NCI-H345 (cell line): ENCODE measurements around the gene PRKN.
"Not testable (repeated sequence)": the region's sequence is repeated elsewhere in the genome, so short reads cannot be mapped to it uniquely, and the experiment has no call there.

Experiments
- DNase-seq: peaks from one replicate; lab custom pipeline; 2025; lab: John Stamatoyannopoulos, UW

The PRKN gene

DNA sequence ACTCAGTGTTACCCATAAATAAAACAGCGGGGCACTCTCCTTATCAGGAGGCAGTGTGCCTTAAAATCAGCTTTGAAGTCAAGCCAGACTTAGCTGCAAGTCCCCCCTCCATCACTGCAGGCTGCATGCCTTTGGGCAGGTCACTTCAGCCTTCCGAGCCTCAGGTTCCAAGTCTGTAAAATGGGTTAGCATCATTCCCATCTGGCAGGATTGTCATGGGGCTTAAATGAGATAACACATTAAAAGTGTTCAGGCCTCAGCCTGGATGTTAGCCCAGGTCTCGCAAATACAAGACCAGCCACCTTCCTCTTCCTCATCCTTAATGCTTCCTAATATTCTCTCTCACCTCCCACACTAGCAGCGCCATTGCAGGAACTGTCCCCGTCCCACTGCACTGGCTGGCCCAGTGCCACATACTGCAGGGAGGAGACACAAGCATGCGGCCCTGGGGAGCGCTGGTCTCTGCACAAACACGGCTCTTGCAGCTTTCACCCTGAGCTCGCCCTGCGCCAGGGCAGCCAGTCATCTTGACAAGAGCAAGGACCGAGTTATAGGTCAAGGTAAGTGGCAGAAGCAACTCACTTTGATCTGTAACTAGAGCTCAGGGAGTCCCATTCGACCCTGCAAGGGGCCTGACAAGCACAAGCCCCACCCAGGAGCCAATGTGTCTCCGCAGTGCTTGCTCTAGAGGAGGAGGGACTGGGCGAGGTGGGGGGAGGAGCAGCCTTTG, 889.1 kb downstream of the PRKN start:
- DNase-seq = no peak

DNA sequence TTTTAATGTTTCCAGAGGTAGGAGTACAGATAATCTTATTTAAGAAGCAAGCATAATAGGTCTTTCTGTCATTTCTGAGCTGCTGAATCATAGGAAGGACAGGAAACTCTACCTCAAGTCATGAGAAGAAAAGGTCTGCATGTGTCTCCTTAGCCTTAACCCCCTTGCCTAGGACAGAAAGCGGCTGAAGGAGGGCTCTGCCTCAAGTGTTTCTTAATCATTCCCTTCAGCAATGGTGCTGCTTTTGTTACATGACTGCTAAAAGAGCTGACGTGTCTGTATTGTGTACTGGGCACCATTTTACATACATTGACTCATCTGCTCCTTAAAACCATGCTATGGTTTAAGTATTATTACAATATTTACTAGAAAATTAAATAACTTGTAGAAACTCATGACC, 889.7 kb downstream of the PRKN start:
- no peak for DNase-seq

DNA sequence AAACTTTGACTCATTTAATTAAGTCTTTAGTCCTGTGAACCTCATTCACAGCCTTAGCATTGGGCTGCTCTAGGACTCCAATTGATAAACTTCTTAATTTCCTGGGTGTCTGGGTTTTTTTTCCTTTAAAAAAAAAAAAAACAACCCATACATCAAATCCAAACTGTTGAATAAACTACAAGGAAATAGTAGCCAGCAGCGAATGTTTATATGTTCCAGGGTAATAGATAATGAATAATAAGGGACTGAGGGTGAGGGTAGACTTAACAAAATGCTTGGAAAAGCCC, 890.2 kb downstream of the PRKN start:
- no peak for DNase-seq

DNA sequence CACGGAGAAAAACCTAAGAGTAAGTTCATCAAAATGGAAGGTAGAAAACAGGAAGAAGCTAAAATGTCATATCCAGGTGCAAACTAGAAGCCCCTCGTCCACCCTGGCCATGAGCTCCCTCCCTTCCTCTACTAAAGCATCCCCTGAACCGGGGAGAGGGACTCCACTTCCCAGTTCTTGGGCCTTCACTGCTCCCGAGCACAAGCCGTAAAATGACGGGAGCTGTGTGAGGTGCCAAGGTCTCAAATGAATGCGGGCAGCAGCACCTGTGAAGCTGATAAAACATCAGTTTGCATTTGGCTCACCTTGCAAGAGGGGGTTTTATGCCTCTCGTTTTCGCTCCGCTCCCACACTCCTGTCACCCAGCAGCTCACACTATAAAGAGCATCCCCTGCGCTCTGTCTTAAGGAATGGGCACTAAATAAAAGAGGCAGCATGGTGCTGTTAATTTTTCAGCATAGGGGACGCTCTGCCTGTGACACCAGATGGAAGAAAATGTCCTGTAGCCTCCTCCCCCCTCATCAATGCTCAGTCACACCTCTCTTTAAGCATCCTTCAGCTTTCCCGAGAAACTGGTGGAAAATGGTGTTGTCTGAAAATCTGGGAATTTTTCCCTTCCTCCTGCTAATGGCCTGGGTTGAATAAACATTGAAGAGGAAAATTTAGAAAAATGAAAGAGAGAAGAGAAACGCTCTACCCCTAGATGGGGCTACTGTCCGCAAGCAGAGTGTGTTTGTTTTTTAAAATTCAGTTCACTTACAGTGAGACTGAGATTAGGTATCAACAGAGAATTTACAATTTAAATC, 890.7 kb downstream of the PRKN start:
- no peak for DNase-seq

DNA sequence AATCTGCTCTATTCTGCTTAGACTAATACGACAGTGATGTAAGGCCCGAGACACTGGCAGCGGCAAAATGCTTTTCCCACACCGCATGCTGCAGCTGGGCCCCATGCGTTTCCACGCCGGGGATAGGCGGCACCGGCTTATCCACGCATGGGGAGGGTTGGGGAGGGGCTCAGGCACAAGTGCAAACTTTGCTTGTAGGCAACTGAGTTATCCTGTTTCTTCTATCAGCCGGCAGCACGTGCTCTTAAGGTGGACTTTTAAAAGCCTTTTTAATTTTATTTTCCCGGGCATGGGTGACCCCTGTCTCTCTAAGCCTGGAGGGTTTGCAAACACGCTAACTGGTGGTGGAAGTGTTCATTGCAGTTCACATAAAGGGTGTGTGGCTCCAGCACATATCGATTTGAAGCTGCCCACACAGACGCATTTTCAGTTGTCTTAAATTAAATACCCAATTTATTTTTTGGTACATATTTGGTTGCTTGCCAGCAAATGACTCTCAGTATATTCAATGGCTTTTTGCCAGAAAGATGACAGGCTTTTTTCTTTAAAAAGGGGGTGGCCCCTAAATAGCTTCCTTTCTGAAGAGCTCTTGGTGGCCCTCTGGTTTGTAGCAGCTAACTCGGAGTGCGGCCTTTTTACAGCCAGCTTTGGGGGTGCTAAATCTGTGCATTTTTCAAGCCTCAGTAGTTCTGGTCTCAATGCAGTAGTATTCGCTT, 891.9 kb downstream of the PRKN start:
- no peak for DNase-seq

DNA sequence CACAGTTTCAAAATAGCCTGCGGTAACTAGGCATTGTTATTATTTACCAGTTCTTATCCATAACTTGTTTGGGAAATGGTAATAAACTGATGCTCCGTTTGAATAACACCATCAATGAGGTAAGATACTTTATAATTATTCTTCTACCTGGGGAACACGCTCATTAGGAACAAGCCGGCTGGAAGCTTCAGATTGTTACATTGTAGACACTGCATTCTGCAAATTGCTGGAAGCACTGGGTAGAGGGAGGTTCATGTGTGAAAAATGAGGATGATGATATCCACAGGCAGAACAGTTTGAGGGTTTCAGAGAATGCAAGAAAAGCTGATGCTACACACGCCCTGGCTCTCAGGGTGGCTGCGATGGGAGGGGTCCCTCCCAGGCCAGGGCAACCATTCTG, 893.1 kb downstream of the PRKN start:
- no peak for DNase-seq

DNA sequence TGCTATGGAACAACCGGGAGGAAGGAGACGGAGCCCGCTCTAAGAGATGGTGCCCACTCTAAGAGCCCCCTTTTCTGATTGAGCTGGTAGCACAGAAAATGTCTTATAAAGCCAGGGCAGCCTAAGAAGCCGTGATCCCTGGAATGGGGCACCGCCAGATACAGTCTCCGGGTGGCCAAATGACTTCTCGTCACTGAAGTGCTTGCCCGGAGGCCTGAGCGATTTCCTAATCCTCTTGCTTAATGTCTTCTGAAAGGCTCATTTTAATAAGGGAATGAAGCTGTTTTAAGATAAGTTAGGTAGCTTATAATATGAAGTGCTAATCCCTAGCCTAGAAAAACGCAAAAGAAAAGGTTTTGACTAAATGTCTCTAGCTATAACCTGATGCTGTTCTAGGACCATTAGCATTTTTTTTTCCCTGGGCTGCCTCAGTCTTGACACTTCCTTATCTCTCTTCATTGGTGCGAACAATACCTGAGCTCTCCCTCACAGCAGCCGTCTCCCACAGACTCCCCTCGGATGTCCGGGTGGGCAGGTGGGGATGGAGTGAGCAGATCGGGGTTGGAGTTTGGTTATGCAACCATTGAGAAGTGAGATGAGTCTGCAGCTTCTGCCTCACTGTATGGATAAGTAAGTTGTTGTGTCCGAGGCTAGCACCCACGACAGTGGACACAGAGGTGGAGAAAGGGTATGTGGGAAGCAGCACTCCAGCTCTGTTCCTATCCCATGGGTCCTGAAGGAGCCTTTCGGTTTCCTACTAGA, 894.3 kb downstream of the PRKN start:
- DNase-seq = no peak

DNA sequence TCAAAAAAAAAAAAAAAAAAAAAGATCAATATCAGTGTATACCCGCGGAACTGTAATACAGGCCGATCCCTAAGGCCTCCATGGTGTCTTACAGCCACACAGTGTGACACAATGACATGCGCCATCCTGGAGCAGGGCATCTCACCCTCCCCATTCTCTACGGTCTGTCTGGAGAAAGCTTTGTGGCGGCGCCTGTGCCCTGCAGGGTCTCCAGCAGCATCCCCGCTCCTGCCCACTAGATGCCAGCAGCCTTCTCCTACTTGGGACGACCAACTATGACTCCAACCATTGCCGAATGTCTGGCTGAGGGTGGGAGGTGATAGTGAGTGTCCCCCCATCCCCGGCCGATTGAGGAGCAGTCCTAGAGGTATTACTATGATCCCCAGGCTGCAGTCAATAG, 894.9 kb downstream of the PRKN start:
- no peak for DNase-seq

DNA sequence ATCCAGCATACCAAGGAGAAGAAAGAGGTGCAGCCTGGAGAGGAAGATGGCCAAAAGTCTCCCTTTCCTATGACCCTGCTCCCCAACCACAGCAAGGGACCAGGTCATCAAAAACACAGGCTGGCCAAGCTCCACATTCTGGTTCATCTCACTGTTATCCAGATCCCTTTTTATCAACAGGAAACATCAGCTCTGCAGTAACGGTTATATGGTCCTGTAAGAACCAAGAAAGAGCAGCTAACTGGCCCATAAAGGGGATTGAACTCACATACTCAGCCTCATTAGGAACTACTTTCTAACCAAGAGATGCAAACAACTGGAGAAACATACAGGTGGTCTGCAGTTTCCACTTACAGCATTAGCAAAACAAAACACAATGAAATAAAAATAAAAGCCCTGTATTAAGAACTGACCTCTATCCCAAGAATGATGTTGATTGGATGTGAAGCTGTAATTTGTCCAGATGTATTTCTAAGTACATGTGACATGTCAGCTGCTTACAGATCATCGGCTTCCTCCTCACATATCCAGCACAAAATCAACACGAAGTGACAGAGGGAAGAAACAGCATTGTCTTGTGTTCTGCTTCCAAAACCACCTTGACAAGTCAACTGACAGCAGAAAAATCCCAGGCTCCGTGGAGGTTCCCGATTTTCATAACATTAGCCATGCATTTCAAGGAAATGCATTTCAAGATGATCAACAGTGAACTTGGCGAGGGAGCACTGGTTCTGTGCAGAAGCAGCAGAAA, 896.5 kb downstream of the PRKN start:
- no peak for DNase-seq

DNA sequence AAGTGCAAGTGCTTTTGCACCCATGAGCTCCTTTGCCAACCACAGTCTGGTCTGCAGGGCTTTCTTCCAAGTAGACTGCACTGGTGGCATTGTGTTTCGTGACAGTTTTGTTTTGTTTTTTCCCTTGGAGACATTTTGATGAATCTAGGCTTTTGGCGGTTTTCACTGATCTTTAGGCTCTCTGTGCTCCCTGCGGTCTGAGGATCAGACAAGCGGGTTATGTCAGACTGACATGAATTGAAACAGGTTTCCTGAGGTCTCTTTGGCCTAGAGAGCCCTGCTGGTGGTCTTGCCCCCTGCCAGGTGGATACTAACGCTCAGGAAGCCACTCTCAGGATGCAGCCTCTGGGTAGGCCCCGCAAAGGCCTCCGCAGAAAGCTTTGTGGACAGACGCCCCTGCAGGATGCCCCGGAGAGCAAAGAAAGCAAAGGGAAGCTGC, 898.3 kb downstream of the PRKN start:
- DNase-seq = no peak

DNA sequence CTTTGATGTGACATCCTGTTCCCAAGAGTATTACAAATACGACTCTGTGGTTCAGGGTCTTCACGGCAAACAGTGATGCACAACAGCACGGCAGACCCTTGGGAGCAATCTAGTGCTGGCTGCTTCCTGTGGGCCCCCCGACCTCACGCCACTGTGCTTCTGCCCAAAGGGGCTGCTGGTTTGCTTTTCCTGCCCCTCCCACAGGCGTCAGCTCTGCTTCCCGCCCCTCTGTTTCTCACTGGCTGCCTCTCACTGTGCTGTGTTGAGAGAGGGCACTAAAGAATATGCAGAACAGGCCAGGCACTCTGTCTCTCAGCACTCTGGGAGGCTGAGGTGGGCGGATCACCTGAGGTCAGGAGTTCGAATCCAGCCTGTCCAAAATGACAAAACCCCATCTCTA, 899.2 kb downstream of the PRKN start:
- no peak for DNase-seq

DNA sequence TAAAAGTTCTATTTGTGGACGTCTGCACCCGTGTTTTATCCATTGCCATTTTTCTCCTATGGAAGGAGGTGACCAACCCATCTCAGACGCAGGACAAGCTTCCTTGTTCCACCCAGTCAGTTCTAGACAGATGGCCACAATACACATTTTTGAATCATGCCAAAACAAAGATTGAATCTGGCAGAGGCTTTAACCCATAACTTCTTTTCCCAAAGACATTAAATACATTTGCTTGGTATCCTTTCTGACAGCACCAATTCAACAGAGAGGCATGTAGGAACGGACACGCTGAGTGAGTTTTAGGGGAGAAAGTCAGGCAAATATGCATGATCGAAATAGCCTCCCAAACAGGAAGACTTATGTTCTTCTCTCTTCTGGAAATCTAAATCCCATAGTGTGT, 901.1 kb downstream of the PRKN start:
- no peak for DNase-seq

DNA sequence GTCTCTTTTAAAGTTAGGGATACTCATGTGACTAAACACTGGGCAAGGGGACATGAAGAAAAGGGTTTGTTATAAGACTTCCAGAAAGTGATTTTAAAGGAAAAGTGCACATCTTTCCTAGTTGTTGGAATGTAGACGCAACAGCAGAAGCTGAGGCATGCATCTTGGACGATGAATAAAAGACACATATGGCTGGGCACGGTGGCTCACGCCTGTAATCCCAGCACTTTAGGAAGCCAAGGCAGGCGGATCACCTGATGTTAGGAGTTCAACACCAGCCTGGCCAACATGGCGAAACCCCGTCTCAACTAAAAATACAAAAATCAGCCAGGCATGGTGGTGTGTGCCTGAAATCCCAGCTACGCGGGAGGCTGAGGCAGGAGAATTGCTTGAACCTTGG, 905.4 kb downstream of the PRKN start:
- DNase-seq = not testable (repeated sequence)

DNA sequence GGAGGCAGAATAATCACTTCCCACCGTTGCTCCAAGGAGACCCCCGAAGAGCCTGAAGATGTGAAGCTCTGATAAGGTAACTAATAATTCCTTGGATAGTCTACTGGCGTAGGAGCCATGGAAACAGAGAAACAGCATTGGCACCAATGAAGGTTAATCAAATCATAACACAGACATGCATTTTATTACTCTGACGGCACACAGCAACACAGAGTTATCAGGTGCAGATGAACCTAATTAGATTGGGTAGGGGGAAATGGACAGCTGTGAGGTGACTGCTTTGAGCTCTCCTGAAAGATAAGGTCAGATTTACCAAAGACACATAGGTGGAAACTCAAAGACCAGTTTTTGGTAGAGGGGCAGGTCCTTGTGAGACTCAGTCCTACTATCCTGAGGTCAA, 909.7 kb downstream of the PRKN start:
- no peak for DNase-seq

DNA sequence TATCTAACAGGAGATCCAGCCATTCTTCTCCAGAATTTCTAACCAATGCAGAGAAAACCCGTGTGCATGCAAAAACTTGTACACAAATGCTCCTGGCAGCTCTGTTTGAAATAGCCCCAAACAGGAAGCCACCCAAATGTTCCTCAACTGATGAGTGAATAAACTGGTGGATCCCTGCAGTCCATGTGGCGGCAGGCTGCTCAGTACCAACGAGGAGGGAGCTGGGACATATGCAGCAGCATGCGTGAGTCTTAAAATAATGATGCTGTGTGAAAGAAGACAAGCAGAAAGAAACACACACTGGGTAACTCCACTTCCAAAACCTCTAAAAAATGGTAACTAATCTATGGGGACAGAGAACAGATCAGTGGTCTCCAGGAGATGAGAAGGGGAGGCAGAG, 911.6 kb downstream of the PRKN start:
- DNase-seq = no peak

DNA sequence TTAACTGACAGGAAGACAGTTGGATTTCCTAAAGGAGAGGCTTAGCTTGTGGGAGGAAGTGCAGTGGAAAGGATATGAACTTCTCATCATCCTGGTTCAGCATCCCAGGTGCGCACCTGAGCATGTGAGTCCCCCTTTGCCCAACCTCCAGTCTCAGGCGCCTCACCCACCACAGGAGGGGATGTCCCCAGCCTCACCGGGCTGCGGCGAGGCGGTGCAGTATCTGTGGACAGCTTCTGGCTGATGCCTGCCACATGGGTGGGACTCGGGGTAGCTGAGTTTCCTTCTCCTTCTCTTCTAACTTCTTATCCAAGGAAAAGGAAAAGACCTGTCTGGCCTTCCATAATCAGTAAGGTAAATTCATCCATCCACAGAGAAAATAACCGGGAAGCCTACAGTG, 914.4 kb downstream of the PRKN start:
- DNase-seq = no peak

DNA sequence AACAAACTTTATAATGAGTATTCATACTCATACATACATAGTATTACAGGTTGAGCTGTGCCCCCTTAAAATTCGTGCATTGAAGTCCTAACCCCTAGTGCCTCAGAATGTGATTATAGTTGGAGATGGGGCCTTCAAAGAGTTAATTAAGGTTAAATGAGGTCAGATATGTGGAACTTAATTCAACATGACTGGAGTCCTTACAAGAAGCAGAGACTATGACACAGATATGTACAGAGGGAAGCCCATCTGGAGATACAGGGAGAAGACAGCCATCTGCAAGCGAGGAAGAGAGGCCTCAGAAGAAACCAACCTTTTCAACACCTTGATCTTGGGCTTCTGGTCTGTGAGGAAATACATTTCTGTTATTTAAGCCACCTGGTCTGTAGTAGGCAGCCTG, 917.6 kb downstream of the PRKN start:
- no peak for DNase-seq

DNA sequence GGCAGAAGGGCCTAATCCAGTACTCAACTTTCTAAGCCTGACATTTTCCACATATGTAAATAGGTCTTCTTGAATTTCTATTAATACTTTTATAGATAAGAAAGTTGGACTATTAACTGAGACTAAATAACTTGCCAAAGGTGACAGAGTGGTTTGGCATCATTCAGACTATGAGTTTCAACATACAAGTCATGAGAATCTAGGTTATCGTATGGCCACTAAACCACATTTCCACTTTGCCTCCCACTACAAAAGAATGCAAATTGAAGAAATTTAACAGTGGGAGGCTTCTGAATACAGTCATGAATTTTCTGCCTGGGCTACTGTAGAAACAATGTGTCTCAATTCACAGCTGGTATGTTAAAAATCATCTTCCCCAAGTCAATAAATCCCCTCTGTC, 922.7 kb downstream of the PRKN start:
- DNase-seq = no peak

DNA sequence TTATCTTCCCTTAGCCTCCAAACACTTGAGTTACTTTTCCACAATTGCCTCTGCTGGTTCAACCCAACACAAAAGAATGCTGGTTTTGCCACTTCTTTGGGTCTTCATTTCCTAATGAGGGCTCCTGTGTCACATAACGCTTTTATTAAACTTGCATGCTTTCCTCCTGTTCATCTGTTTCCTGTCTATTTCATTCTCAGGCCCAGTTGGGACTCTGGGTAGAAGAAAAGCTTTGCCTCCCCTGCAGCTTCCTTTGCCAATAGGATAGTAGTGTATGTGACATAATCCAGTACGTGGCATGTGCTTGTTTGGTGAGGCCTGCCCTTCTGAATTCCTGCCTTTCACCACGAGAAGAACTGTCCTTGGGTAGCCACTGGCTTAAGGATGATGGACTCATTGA, 924.4 kb downstream of the PRKN start:
- no peak for DNase-seq

DNA sequence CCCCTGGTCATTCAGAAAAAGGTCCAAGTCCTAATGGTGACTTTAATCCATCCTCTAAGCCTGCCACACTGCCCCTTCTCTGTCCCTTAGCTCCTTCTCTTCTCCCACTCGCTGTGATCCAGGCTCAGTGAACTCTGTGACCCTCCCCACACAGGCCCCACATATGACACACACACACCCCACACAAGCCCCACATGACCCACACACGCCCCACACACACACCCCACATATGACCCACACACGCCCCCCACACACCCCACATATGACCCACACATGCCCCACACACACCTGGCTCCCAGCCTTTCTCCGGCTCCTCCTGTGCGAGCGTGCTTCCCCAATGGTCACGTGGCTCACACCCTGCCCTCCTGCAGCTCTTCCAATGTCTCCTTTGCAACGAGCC, 925.3 kb downstream of the PRKN start:
- DNase-seq = no peak

DNA sequence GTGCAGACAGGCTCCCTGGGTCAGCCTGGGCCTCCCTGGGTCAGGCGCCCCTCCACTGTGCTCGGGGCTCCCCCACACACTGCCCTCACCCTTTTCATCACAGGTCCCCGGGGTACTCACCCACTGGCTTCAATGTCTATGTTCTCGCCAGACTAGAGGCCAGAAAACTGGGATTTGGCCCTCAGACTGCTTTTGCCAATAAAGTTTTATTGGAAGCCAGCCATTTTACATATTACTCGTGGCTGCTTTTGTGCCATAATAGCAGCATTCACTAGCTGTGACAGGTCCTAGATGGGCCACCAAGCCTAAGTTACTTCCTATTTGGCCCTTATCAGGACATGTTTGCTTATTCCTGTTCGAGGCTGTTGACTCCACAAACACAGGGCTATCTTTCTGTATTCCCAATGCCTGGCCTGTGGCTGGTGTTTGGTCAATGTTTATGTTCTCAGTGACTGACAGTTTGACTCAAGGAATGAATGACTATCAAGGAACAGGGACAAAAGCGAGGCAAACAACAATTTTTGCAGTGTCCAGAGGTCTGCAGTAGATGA, 928.6 kb downstream of the PRKN start:
- DNase-seq = no peak

DNA sequence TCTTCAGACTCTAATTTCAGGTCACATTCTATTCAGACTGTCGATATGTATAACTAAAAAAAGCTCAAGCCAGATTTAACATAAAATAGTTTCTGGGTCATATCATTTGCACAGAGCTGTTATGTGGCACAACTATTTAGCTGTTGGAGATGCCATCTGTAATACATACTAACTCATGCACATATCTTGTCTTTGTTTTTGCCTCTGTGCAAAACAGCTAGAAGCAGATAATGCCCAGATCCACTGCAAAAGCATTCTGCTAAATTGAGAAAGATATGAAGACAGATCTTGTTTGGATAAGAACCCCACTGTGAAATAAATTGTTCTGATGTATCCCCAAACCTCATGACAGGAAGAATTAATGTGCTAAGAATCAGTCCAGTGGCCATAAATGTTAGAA, 930.9 kb downstream of the PRKN start:
- no peak for DNase-seq
